SW 1271 (cell line): Measurements from ENCODE around the gene C1QTNF6.
"Not testable (repeated sequence)": the region's sequence is repeated elsewhere in the genome, so short reads cannot be mapped to it uniquely, and the experiment has no call there.

ENCODE experiments used
- DNase-seq, 2 experiments: peaks; one replicate each; lab custom pipeline; 2025; lab: John Stamatoyannopoulos, UW

Gene C1QTNF6

DNA sequence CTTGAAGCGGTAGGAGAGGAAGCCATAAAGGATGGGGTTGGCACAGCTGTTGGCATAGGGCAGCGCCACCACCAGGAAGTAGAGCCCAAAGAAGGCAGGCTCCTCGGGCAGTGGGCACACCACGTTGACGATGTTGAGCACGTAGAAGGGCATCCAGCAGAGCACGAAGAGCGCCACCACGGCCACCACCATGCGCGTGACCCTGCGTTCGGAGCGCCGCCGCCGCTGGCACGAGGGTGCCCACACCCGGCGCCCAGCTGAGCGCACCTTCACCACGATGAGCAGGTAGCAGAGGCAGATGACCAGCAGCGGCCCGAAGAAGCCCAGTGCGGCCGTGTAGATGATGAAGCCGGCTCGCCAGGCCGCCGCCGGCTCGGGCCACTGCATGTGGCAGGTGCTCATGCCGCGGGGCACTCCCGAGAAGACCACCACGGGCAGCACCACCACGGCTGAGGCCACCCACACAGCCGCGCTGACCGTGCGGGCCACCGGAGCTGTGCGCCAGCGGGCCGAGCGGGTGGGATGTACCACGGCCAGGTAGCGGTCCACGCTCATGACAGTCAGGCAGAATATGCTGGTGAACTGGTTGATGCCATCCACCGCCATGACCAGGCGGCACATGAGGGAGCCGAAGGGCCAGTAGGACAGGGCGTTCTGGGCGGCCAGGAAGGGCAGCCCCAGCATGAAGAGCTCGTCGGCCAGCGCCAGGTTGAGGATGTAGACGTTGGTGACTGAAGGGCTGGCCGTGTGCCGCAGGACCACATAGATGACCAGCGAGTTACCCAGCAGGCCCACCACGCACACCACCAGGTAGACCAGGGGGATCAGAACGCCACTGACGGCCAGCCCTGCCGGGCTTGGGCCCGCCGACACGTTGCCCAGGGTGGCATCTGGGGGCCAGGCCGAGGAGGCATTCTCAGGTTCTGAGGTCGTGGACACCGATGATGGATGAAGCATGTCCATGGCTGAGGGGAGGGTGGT is 19.1 kb upstream of the C1QTNF6 start:
- no peak for DNase-seq

- no peak for DNase-seq
These were observed 18.2 kb upstream of the C1QTNF6 start for GRCh38 chr22:37206118-37206840.

DNA sequence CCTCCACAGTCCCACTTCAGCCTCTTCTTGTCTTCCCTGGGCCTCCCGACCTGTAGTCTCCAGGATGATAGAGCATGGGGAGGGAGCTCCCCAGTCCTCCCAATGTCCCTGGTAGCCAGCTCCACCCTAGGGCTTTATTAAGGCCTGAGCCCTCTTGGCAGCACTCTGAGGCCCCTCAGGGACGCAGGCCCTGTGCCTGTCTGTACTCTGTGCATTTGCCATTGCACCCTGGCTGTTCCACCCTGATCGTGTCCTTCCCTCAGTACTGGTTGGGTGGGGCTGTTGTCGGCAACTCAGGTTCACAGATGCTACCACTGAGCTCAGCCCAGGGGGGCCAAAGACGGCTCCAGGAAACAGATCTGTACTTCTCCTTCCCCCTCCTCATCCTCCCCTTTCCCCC is 17.0 kb upstream of the C1QTNF6 start:
- no peak for DNase-seq

GRCh38 chr22:37204045-37204655 is 16.1 kb upstream of the C1QTNF6 start:
- no peak for DNase-seq

DNA sequence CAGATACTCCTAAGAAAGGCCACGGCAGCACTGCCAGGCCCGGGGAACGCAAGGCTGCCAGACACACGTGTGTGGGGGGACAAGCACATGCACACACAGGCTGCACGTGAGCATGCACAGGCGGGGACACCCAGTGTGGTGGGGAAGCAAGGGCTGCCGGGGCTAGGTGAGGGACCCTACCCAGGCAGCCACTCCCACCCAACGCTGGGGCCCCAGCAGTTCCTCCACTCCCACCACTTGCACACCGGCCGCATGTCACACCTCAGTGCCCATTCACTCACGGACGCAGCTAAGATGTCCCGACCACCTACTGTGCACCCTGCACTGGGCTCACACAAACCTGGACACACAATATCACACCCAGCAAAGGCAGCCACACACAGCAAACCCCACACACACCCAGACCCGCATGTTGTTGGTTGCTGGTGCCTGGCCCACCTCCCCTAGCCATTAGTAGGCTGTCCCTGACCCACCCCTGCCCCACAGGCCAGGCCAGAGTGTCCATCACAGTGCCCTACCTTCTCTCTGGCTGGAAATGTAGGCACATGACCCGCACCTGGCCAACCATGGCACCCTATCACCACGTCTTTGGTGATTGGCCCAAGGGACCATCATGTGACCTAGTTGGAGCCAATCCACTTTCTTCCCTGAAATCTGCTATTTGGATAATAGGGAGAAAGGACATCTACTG is 15.5 kb upstream of the C1QTNF6 start:
- no peak for DNase-seq

DNA sequence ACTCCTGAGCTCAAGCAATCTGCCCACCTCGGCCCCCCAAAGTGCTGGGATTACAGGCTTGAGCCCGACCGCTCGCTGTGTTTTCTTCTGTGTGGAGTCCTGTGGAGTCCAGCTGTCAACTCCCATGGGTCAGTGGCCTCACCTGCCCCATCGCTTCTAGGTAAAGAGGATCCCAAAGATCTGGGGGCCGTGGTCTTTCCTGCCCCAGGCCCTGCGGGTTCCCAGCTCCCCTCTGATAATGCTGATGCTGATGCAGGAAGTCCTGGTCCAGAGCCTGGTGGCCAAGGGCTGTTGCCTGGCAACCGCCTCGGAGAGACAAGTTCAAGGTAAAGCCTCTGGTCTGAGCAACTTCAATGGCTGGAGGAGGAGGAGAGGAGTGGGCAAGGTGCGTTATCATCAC is 14.7 kb upstream of the C1QTNF6 start:
- no peak for DNase-seq

GRCh38 chr22:37202001-37202555 is 14.0 kb upstream of the C1QTNF6 start:
- no peak for DNase-seq

- not testable (repeated sequence) for DNase-seq
These were observed 13.4 kb upstream of the C1QTNF6 start for GRCh38 chr22:37201443-37201820.

- DNase-seq = no peak
These were observed 11.7 kb upstream of the C1QTNF6 start for GRCh38 chr22:37199760-37200108.

- DNase-seq = peak; percentile 83 to 91
These were observed 11.2 kb upstream of the C1QTNF6 start for GRCh38 chr22:37199103-37199759.

- peak in 1 of 2 experiments; percentile 49 for DNase-seq
These were observed 10.4 kb upstream of the C1QTNF6 start for GRCh38 chr22:37198258-37199102.

GRCh38 chr22:37197451-37198257 is 9.6 kb upstream of the C1QTNF6 start:
- peak; percentile 26 to 31 for DNase-seq

DNA sequence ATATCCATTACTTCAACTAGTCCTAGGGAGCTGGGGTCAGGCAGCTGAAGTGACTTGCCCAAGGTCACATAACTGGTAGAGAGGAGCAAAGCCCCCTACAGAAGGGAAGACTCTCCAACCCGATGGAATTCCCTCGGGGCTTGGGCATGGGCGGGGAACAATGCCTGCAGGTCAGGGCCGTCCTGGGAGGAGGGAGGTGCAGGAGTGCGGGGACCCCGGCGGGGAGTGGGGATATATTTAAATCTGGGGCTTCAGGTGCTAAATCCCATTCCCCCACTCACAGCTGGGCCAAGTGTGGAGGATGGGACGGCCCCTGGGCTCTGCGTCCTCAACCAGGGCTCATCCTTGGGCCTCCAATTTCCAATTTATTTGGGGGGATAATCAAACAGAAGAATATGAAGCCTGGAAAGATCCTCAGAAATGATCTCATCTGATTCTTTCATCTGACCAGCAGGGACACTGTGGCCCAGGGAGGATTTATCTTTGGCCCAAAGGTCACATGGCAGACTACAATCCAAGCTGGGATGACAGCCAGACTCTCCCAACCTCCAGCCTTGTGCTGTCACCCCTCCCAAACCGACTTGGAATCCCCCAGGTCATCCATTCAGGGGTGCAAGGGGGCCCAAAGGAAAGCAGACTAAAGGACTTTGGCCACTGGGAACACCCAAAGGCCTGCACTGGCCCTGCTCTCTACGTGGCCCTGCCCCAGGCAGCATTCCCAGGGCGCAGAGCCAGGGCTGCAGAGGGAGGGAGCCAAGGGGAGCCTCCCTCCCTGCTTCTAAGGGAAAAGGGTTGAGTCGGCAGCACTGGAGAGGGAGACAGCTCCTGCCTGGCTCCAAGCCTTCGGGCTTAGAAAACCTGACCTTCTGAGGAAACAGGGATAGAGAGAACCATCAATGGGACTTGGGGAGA is 8.7 kb upstream of the C1QTNF6 start:
- DNase-seq = peak in 1 of 2 experiments; percentile 23

DNA sequence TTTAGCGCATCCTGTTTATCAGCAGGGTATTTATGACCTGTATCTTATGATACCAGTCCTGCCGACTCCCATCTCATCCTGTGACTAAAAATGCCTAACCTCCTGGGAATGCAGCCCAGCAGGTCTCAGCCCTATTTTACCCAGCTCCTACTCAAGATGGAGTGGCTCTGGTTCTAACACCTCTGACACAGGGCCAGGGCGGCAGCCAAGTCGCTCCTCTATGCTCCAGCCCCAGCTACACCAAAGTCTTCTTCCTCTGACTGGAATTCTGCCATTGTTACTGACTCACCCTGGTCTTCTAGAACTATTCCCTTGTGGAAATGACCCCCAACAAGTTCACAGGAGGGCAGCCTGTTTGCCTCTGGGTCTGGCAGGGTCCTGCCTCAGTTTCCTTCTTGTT is 7.9 kb upstream of the C1QTNF6 start:
- no peak for DNase-seq

DNA sequence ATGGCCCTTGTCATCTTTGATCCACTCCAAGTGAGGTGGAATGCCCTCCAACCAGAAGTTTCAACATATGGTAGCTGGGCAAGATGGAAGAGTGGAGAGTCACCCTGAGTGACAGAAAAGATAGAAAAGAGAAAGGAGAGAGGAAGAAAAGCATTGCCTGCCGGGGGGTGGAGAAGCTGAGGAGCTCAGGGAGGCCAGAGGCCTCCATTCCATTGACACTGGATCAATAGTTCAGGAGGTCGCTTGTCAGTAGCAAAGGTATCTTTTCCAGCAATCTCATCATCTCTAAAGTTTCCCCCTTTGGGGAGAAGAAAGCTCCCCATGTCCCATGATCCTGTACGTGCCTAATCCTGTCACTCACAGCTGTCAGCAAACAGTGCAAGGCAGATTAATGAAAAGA is 6.7 kb upstream of the C1QTNF6 start:
- DNase-seq = no peak

DNA sequence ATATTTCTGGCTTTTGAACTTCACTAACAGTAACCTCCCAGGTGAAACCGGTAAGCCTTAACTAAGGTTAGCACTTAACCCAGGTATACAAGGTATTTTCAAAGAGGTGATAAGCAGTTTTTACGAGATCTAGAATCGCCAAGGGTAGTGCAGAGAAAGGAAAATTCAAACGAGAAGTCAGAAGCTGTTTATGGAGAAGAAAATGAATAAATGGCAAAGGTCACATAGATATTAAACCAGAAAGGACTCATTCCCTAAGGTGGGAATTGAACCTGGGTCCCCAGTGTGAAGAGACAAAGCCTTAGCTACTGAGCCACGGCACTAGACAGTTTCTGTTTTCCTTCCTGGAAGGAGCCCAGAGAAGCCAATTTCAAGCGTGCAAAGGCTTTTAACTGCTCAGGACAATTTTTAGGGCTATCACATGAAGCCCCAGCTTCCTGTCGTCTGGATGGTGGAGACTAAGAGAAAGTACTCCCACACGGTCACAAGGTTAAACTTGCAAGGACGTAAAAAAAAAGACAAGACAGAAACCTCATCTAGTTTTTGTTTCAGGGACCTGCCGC is 5.7 kb upstream of the C1QTNF6 start:
- peak in 1 of 2 experiments; percentile 13 for DNase-seq

DNA sequence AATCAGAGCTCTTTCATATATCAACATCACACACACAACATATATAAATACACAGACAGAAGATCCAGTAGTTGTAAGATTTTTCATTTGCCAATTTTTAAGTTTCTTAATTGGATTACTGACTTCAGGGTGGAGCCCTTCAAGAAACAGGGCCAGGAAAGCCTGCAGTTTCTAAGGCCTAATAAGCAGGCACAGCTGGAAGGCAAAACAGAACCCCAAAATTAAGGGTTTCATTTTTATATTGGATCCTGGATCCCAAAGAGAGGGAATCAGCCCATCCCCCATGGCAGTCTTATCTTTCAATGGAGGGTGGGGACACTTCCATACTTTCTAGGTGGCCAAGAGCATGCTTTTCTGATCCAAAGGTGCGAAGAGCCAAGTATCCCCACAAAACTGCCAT is 4.7 kb upstream of the C1QTNF6 start:
- DNase-seq = no peak

DNA sequence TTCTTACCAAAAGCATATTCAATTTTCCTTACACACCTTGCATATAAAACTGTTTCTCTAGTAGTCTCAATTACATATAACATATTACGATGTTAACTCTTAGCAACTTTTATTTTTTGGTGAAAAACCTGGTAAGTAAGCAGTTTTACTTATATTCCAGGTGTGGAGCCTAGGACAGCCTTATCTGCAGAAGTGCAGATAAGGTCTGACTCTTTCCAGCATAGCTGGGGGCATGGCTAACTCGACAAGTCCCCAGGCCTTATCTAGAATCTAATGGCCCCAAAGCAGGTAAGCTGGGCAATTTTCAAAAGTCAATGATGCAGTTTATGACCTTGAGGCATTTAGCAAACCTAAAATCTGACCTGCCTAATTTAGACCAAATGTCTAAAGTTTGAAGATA is 4.2 kb upstream of the C1QTNF6 start:
- no peak for DNase-seq
